HL-60 (cell line): ENCODE data around the gene TRPM2.

Source experiments
- DNase-seq, 2 experiments: peaks; one replicate each; pipeline ENCODE4 v3.0.0-alpha.2; 2010 to 2020; ENCODE audit warnings: low read depth in 1 of 2, low spot score in 1 of 2
- H3K27ac ChIP-seq: fragments of 250-450 bp; sonication (Bioruptor Pico); replicated peaks from 2 replicates; pipeline ENCODE4 v1.5.1; 2020; ENCODE audit warnings: mild to moderate bottlenecking, moderate library complexity
- H3K27me3 ChIP-seq: fragments of 250-450 bp; sonication (Bioruptor Pico); 2 replicates; pipeline ENCODE4 v1.5.1; 2021; ENCODE audit warnings: mild to moderate bottlenecking, moderate library complexity; ENCODE audit not compliant: insufficient read depth, poor library complexity, severe bottlenecking
- H3K4me3 ChIP-seq: replicated peaks from 2 replicates; pipeline ENCODE4 v1.5.1; 2011; ENCODE audit warnings: mild to moderate bottlenecking, control low read depth, low read length; ENCODE audit not compliant: insufficient read depth
- GABPA ChIP-seq: IDR thresholded peaks from 2 replicates; pipeline ENCODE4 v1.6.1; 2012; ENCODE audit warnings: low read depth
- POLR2AphosphoS5 ChIP-seq: IDR thresholded peaks from 2 replicates; pipeline ENCODE4 v1.6.1; 2012; ENCODE audit warnings: low read depth
- SPI1 ChIP-seq: IDR thresholded peaks from 2 replicates; pipeline ENCODE4 v1.6.1; 2012; ENCODE audit warnings: low read depth, mild to moderate bottlenecking, borderline replicate concordance
- TF ChIP-seq, protein P1 (sequence below): IDR thresholded peaks from 2 replicates; pipeline ENCODE4 v1.6.1; 2012; ENCODE audit warnings: low read depth; ENCODE audit not compliant: insufficient replicate concordance
- TF ChIP-seq, protein P2 (sequence below): IDR thresholded peaks from one replicate; pipeline ENCODE4 v1.5.1; 2011; ENCODE audit warnings: low read length, control low read depth, inconsistent platforms; ENCODE audit not compliant: insufficient read depth

TRPM2 gene

DNA sequence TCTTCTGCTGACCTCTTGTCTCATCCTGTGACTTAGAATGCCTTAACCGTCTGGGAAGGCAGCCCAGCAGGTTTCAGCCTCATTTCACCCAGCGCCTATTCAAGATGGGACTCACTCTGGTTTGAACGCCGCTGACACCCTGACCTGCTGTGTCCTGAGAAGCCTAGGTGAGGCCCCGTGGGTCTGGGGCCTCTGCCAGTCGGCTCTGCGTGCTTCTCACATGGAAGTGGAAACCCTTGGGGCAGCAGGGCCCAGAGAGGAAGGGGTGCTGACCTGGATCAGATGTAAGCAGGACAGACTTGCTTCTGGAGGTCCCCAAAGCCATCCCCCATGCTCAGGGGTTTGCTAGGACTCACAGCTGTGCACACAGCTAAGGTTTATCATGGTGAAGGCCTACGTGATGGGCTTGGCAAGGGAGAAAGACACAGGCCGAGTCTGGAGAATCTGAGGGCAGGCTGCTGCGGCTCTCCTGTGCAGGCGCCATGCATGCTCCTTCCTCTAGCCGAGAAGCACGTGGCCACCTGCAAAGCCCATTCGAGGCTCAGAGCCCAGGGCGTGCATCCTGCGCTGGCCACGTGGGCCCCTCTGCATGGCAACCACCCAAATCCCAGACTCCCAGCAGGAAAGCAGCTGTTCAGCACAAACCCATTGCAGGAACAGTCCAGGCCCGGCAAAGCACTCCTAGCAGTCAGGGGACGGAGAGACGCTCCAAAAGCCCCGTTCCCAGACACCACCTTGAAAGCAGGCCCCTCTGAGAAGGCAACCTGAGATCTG lies 3.8 kb downstream of the TRPM2 start:
- TF ChIP-seq POLR2AphosphoS5 (no peak), SPI1 (no peak), GABPA (no peak)
- TF ChIP-seq, protein P1, sequence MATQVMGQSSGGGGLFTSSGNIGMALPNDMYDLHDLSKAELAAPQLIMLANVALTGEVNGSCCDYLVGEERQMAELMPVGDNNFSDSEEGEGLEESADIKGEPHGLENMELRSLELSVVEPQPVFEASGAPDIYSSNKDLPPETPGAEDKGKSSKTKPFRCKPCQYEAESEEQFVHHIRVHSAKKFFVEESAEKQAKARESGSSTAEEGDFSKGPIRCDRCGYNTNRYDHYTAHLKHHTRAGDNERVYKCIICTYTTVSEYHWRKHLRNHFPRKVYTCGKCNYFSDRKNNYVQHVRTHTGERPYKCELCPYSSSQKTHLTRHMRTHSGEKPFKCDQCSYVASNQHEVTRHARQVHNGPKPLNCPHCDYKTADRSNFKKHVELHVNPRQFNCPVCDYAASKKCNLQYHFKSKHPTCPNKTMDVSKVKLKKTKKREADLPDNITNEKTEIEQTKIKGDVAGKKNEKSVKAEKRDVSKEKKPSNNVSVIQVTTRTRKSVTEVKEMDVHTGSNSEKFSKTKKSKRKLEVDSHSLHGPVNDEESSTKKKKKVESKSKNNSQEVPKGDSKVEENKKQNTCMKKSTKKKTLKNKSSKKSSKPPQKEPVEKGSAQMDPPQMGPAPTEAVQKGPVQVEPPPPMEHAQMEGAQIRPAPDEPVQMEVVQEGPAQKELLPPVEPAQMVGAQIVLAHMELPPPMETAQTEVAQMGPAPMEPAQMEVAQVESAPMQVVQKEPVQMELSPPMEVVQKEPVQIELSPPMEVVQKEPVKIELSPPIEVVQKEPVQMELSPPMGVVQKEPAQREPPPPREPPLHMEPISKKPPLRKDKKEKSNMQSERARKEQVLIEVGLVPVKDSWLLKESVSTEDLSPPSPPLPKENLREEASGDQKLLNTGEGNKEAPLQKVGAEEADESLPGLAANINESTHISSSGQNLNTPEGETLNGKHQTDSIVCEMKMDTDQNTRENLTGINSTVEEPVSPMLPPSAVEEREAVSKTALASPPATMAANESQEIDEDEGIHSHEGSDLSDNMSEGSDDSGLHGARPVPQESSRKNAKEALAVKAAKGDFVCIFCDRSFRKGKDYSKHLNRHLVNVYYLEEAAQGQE: no peak
- TF ChIP-seq, protein P2, sequence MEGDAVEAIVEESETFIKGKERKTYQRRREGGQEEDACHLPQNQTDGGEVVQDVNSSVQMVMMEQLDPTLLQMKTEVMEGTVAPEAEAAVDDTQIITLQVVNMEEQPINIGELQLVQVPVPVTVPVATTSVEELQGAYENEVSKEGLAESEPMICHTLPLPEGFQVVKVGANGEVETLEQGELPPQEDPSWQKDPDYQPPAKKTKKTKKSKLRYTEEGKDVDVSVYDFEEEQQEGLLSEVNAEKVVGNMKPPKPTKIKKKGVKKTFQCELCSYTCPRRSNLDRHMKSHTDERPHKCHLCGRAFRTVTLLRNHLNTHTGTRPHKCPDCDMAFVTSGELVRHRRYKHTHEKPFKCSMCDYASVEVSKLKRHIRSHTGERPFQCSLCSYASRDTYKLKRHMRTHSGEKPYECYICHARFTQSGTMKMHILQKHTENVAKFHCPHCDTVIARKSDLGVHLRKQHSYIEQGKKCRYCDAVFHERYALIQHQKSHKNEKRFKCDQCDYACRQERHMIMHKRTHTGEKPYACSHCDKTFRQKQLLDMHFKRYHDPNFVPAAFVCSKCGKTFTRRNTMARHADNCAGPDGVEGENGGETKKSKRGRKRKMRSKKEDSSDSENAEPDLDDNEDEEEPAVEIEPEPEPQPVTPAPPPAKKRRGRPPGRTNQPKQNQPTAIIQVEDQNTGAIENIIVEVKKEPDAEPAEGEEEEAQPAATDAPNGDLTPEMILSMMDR: no peak
- Histone ChIP-seq H3K27me3 (no peaks in the 10 kb centered on the region), H3K4me3 (no peak overlapping the region), H3K27ac (peak overlapping the region; percentile 99)
- no peak for DNase-seq

DNA sequence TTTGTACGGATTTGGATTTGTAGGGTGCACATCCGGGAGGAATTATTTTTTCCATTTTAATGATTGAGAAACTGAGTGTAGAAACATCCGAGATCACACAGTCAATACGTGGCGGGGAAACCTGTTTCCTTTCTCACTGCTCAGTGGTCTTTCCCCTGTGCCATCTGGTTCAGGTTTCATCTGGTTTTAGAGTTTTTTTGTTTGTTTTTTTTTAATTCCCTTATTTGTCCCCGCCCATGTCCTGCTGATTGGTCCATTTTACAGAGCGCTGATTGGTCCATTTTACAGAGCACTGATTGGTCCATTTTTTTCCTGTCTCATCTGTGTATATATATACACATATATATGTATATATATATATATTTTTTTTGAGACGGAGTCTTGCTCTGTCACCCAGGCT lies 6.0 kb downstream of the TRPM2 start:
- no peak for DNase-seq
- Histone ChIP-seq H3K27ac (peak overlapping the region; percentile 71), H3K4me3 (no peak overlapping the region), H3K27me3 (no peaks in the 10 kb centered on the region)
- TF ChIP-seq GABPA (no peak), POLR2AphosphoS5 (no peak), SPI1 (no peak)
- TF ChIP-seq, protein P1: no peak
- TF ChIP-seq, protein P2: no peak

DNA sequence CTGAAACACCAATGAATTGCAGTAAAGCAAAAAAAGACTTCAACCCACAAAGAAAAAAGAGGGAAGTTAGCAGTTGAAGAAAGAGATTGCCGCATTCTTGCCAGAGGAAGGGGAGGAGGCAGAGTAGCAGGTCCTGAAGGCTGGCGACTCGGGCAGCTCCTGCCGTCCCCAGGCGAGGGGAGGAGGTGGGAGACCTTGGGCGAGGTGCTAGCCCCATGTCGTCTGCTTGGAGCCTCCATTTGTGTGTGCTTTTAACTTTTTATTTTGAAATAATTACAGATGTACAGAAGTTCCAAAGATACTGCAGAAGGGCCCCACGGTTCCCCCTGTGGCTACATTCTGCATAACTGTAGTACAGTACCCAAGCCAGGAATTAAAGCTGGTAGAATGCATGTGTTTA lies 6.7 kb downstream of the TRPM2 start:
- Histone ChIP-seq H3K4me3 (no peak overlapping the region), H3K27ac (peak overlapping the region; percentile 71), H3K27me3 (no peaks in the 10 kb centered on the region)
- DNase-seq: peak in 1 of 2 experiments; percentile 88
- TF ChIP-seq GABPA: no peak
- TF ChIP-seq, protein P2: no peak
- TF ChIP-seq POLR2AphosphoS5: peak; percentile 65; the same call in 1 of the 2 replicates
- peak; percentile 41; the same call in 1 of the 2 replicates for TF ChIP-seq SPI1
- TF ChIP-seq, protein P1: no peak
